GM12873 (cell line): ENCODE measurements around the gene OMD.

ENCODE experiments used
- TF ChIP-seq, protein P1 (sequence below): IDR thresholded peaks from 2 replicates; pipeline ENCODE4 v1.5.1; 2012; ENCODE audit warnings: low read depth, mild to moderate bottlenecking, moderate library complexity, low read length, control low read depth; ENCODE audit not compliant: insufficient read depth; ENCODE audit errors: missing control alignments

The OMD gene, protein sequence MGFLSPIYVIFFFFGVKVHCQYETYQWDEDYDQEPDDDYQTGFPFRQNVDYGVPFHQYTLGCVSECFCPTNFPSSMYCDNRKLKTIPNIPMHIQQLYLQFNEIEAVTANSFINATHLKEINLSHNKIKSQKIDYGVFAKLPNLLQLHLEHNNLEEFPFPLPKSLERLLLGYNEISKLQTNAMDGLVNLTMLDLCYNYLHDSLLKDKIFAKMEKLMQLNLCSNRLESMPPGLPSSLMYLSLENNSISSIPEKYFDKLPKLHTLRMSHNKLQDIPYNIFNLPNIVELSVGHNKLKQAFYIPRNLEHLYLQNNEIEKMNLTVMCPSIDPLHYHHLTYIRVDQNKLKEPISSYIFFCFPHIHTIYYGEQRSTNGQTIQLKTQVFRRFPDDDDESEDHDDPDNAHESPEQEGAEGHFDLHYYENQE

DNA sequence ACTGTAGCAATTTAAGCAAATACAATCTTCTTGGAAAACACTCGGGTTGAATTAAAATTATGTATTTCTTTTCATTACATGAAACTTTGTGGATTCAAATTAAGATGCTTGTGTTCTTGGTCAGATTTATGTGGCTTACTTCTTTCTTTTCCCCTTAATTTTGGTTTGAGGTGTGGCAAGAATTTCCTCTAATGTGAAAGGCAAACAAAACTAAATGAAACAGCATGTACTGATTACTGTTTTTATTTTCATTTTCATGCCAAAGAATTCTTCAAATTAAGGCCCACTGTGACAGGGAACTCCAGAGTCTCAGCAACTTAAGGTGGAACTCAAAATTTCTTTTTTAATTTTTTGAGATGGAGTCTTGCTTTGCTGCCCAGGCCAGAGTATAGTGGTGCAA, at the start of gene OMD:
Gene OMD, minus strand, starts transcription at position 132 of the 400 bp plus-strand sequence. CDS start 6,913 bp downstream, outside the sequence.
- TF ChIP-seq, protein P1, sequence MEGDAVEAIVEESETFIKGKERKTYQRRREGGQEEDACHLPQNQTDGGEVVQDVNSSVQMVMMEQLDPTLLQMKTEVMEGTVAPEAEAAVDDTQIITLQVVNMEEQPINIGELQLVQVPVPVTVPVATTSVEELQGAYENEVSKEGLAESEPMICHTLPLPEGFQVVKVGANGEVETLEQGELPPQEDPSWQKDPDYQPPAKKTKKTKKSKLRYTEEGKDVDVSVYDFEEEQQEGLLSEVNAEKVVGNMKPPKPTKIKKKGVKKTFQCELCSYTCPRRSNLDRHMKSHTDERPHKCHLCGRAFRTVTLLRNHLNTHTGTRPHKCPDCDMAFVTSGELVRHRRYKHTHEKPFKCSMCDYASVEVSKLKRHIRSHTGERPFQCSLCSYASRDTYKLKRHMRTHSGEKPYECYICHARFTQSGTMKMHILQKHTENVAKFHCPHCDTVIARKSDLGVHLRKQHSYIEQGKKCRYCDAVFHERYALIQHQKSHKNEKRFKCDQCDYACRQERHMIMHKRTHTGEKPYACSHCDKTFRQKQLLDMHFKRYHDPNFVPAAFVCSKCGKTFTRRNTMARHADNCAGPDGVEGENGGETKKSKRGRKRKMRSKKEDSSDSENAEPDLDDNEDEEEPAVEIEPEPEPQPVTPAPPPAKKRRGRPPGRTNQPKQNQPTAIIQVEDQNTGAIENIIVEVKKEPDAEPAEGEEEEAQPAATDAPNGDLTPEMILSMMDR, result no peak

DNA sequence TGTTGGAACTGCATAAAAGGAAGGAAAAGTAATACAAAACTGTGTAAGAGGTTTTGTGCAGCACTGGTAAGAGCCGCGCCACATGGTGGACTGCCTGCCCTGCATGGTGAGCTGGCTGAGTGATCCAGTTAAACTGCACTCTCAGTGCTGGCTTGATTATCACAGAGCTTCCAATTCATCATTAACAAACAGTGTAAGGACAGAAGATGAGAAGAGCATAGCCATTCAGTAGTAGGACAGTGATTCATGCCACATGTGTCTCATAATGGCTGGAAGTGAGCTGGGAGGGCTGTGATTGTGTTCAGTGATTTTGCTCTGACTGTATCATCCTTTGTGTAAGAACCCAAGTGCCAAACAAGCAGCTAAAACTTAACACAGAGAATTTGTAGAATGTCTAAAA, 43.9 kb upstream of the OMD start:
- TF ChIP-seq, protein P1, result no peak

DNA sequence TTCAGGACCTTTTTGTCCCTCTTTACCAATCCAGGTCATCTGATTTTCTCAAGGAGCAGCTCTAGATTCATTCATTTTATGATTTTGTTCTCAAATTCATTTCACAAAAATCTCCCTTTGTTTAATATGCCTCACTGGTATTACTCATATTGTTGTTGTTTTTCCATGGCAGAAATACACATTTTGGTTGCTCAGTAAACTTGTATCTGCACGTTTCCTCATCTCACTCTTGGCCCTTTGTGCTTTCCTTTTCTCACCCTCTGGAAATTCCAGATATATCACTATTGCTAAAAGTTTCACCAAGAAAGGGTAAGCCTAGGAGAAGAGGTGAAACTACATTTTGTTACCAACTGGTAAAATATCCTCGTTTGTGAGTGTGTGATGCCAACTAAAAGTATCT, 43.2 kb upstream of the OMD start:
- TF ChIP-seq, protein P1, result no peak

DNA sequence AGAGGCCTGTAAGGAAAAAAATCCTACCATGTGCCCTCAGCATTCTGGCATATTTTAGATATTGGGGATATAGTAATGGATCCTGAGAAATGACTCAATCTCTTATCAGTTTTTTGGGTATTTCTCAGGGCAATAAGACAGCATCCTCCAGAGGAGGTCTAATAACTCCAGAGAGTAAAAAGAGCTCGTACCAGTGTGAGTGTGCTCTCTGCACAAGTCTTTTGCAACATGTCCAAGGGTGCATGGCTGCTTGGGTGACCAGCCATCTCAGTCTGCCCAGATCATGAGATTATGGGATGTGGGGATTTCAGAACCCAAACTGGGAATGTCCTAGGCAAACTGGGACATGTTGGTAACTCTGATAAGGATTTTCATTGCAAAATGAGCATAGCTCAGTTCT, 42.8 kb upstream of the OMD start:
- TF ChIP-seq, protein P1, result no peak

DNA sequence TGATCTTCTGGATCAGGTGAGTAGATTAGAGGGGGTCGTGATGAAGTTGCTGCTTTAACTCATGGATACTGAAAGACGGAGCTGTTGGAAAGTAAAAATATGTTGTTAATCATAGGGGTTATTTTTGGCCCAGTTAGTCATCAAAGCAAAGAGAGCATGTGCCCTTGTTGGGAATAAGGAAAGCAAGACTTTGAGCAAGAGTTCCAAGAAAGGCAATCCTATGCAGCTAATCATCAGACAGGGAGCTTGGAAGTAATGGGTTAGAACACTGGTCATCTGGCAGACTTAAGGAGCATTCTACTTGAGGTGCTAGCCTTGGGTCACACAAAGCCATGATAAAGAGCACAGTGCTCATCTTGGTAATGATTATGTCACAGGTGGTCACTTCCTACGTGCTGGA, 39.7 kb upstream of the OMD start:
- TF ChIP-seq, protein P1, result no peak

DNA sequence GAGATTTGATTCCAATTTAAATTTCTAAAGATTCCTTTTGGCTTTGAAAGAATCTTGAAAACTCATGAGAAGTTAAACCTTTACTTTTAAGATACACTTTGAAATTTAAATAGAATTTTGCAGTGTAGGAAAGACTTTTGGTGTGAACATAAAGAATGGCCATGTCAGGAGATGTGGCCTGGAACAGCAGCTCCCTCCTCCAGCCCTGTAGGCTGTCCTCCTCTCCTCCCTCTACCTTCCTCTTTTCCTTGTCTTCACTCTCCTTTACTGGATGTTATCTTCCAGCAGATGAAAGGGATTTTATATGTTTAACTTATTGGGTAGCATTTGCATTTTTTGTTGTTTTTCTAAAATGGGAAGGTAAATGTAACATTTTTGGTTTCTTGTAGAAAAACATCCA, 39.1 kb upstream of the OMD start:
- TF ChIP-seq, protein P1, result no peak

DNA sequence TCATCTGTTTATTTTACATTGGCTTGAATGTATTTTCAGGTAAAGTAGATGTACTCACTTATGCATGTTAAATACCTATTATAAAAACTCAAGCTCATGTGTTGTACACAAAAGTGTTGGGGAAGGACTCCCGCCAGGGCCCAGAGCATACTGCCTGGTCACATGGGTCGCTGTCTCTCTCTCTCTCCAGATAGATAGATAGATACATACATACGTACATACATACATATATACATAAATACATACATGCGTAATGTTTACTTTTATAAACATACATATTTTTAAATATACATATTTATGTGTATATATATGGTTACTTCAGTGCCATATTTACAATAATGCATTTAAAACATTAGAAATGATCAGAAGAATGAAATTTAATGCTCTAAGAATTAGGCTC, 33.3 kb upstream of the OMD start:
- TF ChIP-seq, protein P1, result no peak
